Femur (tissue), 1 donor: ENCODE measurements around the gene CDC34.

Experiments used
- DNase-seq: peaks from one replicate; pipeline ENCODE4 v3.0.0-alpha.2; 2017

CDC34 gene

GRCh38 chr19:497869-498510, 33.6 kb upstream of the CDC34 start:
- no peak for DNase-seq

GRCh38 chr19:498511-498891, 33.1 kb upstream of the CDC34 start:
- DNase-seq = peak; percentile 21

GRCh38 chr19:498977-499623, 32.5 kb upstream of the CDC34 start:
- DNase-seq = no peak

GRCh38 chr19:501646-502045, 29.9 kb upstream of the CDC34 start:
- DNase-seq = peak; percentile 17

GRCh38 chr19:504616-505015, 26.9 kb upstream of the CDC34 start:
- DNase-seq = no peak

GRCh38 chr19:506404-507285, 24.9 kb upstream of the CDC34 start:
- DNase-seq = peak; percentile 99

- peak; percentile 86 for DNase-seq
Measured at GRCh38 chr19:507286-508203, 24.0 kb upstream of the CDC34 start, which contains the start of gene TPGS1. Gene TPGS1 (plus strand): TSS chr19:507497. CDS start chr19:507507, 10 bp downstream.

GRCh38 chr19:508204-509150, 23.1 kb upstream of the CDC34 start:
- DNase-seq = peak; percentile 33

GRCh38 chr19:510606-511100, 20.9 kb upstream of the CDC34 start:
- DNase-seq = peak; percentile 88

GRCh38 chr19:511101-511851, 20.3 kb upstream of the CDC34 start:
- peak; percentile 79 for DNase-seq

- peak; percentile 35 for DNase-seq
Measured at GRCh38 chr19:512547-513365, 18.8 kb upstream of the CDC34 start.

GRCh38 chr19:513368-514165, 18.0 kb upstream of the CDC34 start:
- no peak for DNase-seq

- DNase-seq = no peak
Measured at GRCh38 chr19:514166-514663, 17.3 kb upstream of the CDC34 start.

- DNase-seq = peak; percentile 95
Measured at GRCh38 chr19:517721-518597, 13.6 kb upstream of the CDC34 start.

- DNase-seq = no peak
Measured at GRCh38 chr19:518598-519231, 12.8 kb upstream of the CDC34 start.

- no peak for DNase-seq
Measured at GRCh38 chr19:519449-519865, 12.1 kb upstream of the CDC34 start.

- DNase-seq = peak; percentile 19
Measured at GRCh38 chr19:522726-523125, 8.8 kb upstream of the CDC34 start.
